ENCODE measurements around the gene TMPO.

DNA sequence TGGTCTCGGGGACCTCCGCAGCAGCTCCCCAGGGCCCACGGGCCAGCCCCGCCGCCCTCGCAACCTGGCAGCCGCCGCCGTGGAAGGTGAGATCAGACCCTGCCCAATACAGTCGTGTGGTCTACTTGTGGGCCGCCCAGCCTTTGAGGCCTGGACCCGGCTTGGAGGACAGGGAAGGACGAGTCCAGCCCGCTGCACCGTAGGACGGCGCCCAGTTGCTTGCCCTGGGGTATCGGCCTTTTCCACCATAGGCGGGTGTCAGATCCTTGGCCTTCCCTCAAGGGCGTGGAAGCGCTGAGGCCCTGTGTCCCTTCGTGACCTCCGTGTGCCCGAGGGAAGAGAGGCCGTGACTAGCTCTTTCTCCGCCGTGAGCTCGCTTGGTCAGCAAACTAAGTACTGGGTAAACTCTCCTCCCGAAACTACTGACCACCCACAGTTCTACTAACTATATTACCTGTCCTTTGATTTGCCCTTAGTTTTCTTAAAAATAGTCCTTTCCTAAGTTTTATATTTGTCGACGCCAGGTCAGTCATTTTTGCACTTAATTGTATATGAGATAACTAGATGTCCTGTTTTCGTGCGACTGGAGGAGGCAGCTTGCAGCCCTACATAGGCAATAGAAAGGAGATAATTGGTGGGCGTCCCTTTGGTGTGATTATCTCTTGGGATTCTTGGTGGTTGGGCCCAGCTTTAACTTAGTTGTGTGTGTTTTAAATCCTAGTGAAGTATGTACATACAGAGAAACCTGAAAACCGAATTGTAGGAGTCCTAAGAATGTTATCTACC is 78.9 kb downstream of the TMPO start:
- TF ChIP-seq CTCF (IDR thresholded peaks at IDR 0.05) (no peak), POLR2A (IDR thresholded peaks at IDR 0.05) (no peak)

Data from right lobe of liver (tissue), 4 donors.